Astrocyte of the cerebellum (primary cell): ENCODE data around the gene SORCS2.
"Not testable (repeated sequence)": the region's sequence is repeated elsewhere in the genome, so short reads cannot be mapped to it uniquely, and the experiment has no call there.

ENCODE experiments used
- DNase-seq: peaks from one replicate; pipeline ENCODE4 v3.0.0-alpha.2; 2011; ENCODE audit warnings: low read depth
- H3K4me3 ChIP-seq: 2 replicates; pipeline ENCODE4 v1.5.1; 2011; ENCODE audit warnings: mild to moderate bottlenecking, low read depth, low read length, moderate library complexity
- CTCF ChIP-seq: IDR thresholded peaks from 2 replicates; pipeline ENCODE4 v1.5.1; 2012; ENCODE audit warnings: low read length, low read depth, moderate library complexity, mild to moderate bottlenecking; ENCODE audit errors: missing control alignments
- in situ Hi-C: cut with HindIII; loops from 2 replicates; pipeline ENCODE4 v1.10.0; 2017; ENCODE audit warnings: low sequenced_read_pairs

The SORCS2 gene

GRCh38 chr4:7444731-7445130, 252.4 kb downstream of the SORCS2 start:
- in situ Hi-C loops: no loop called here
- no peak overlapping the region for H3K4me3 ChIP-seq
- no peak for DNase-seq
- TF ChIP-seq CTCF: no peak

- in situ Hi-C loops: no loop called here
- no peak for TF ChIP-seq CTCF
- DNase-seq: no peak
- H3K4me3 ChIP-seq: no peak overlapping the region
Measured at GRCh38 chr4:7447236-7447635, 254.9 kb downstream of the SORCS2 start.

GRCh38 chr4:7448036-7448435, 255.7 kb downstream of the SORCS2 start:
- H3K4me3 ChIP-seq: no peak overlapping the region
- TF ChIP-seq CTCF: no peak
- in situ Hi-C loops: no loop called here
- DNase-seq: no peak

GRCh38 chr4:7450775-7451433, 258.6 kb downstream of the SORCS2 start:
- no peak for TF ChIP-seq CTCF
- no peak overlapping the region for H3K4me3 ChIP-seq
- in situ Hi-C loops: no loop called here
- DNase-seq: no peak

- H3K4me3 ChIP-seq: no peak overlapping the region
- DNase-seq: no peak
- in situ Hi-C loops: no loop called here
- no peak for TF ChIP-seq CTCF
Measured at GRCh38 chr4:7451434-7451789, 259.1 kb downstream of the SORCS2 start.

GRCh38 chr4:7451800-7452199, 259.5 kb downstream of the SORCS2 start:
- no peak for TF ChIP-seq CTCF
- no peak overlapping the region for H3K4me3 ChIP-seq
- in situ Hi-C loops: no loop called here
- no peak for DNase-seq

- in situ Hi-C loops, H3K4me3 ChIP-seq, DNase-seq: not testable (repeated sequence)
Measured at GRCh38 chr4:7452802-7453201, 260.5 kb downstream of the SORCS2 start.
